Endodermal cell (in vitro differentiated cells): ENCODE measurements around the gene CD276. TPM values are rescaled to one million over a fixed set of nuclear protein-coding genes. Genes with fewer than 3 reads are reported as not detected.

Experiments
- DNase-seq: peaks from one replicate; pipeline ENCODE4 v3.0.0-alpha.2; 2017
- H3K27ac ChIP-seq: 2 replicates; pipeline ENCODE4 v1.5.1; 2013; ENCODE audit warnings: mild to moderate bottlenecking, low read depth, low read length, moderate library complexity
- H3K27me3 ChIP-seq: 2 replicates; pipeline ENCODE4 v1.6.1; 2013; ENCODE audit warnings: mild to moderate bottlenecking, low read length, moderate library complexity; ENCODE audit not compliant: insufficient read depth, control insufficient read depth, poor library complexity, severe bottlenecking
- H3K36me3 ChIP-seq: 2 replicates; pipeline ENCODE4 v1.7.0; 2013; ENCODE audit warnings: mild to moderate bottlenecking, low read length, moderate library complexity; ENCODE audit not compliant: control insufficient read depth, insufficient read depth
- H3K4me1 ChIP-seq: one replicate; pipeline ENCODE4 v1.7.0; 2013; ENCODE audit warnings: low read length; ENCODE audit not compliant: control insufficient read depth, insufficient read depth
- H3K4me3 ChIP-seq: 2 replicates; pipeline ENCODE4 v1.5.1; 2013; ENCODE audit warnings: mild to moderate bottlenecking, low read length, moderate library complexity
- H3K9ac ChIP-seq: 2 replicates; pipeline ENCODE4 v1.6.1; 2013; ENCODE audit warnings: mild to moderate bottlenecking, low read length, moderate library complexity; ENCODE audit not compliant: poor library complexity, severe bottlenecking; ENCODE audit errors: extremely low read depth
- H3K9me3 ChIP-seq: 2 replicates; pipeline ENCODE4 v1.6.1; 2013; ENCODE audit warnings: mild to moderate bottlenecking, low read length, moderate library complexity; ENCODE audit not compliant: control insufficient read depth
- H3K27ac Mint-ChIP-seq: 2 replicates; pipeline ENCODE4 v1.8.0; 2020; ENCODE audit warnings: mixed read lengths
- H3K27me3 Mint-ChIP-seq: 2 replicates; pipeline ENCODE4 v1.8.0; 2021; ENCODE audit warnings: mild to moderate bottlenecking, mixed read lengths; ENCODE audit not compliant: insufficient read depth
- H3K36me3 Mint-ChIP-seq: 2 replicates; pipeline ENCODE4 v1.8.0; 2020; ENCODE audit warnings: low read depth, mixed read lengths
- H3K4me1 Mint-ChIP-seq: 2 replicates; pipeline ENCODE4 v1.8.0; 2020; ENCODE audit warnings: mixed read lengths
- H3K4me3 Mint-ChIP-seq: 2 replicates; pipeline ENCODE4 v1.8.0; 2020; ENCODE audit warnings: mild to moderate bottlenecking, moderate library complexity, mixed read lengths
- H3K9me3 Mint-ChIP-seq: 2 replicates; pipeline ENCODE4 v1.8.0; 2020; ENCODE audit warnings: mild to moderate bottlenecking, mixed read lengths
- CTCF ChIP-seq: fragments of 200-600 bp; sonication (generic); conservative IDR thresholded peaks from 2 replicates; pipeline ENCODE4 v1.5.0; 2021; ENCODE audit warnings: antibody characterized with exemption, mild to moderate bottlenecking
- WGBS, 2 experiments: methylation state at CpG; one replicate each; pipeline versions ENCODE4 v1.1.5 to v1.1.7; 2013; ENCODE audit warnings: missing lambda C conversion rate in 2 of 2, mixed read lengths in 1 of 2; ENCODE audit not compliant: insufficient coverage in 1 of 2, insufficient read length in 1 of 2; 5-methylcytosine and 5-hydroxymethylcytosine counted together
- total RNA-seq, 2 donors: library from RNA; stranded (reverse); fragmentation: NEBNext Ultra II Directional in 1 of 2; extraction: Animal tissue kit (Norgen Biotek cat#: 25700) in 1 of 2; gene quantifications; 2 replicates in 1 of 2; 3 replicates in 1 of 2; pipeline ENCODE4 v1.2.1, GENCODE V29; 2021

The CD276 gene
- total RNA-seq, 2 donors from 2014 or later: 122 to 133 TPM

DNA sequence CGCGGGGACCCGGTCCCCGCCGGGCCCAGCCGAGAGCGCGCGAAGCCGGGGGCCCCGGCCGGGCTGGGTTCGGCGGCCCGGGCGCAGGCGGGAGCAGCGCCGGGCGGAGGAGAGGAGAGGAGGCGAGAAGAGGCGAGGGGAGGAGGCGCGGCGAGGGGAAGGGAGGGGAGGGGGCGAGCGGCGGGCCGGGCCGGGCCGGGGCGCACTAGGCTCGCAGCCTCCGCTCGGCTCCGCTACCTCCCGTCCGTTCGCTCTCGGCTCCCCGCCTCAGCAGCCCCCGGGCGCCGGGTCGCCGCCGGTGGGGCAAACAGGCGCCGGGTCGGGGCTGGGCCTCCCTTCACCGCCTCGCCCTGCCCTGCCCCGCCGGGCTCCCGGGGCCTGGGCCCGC, 68.6 kb downstream of the CD276 start:
- Histone ChIP-seq H3K27ac (no peak overlapping the region), H3K4me1 (peaks cover under 1% of the 10 kb centered on the region), H3K36me3 (no peaks in the 10 kb centered on the region), H3K9ac (no peak overlapping the region), H3K4me3 (peak overlapping the region; percentile 69), H3K9me3 (no peaks in the 10 kb centered on the region), H3K27me3 (peaks cover 85% of the 10 kb centered on the region)
- H3K36me3 Mint-ChIP-seq: no peaks in the 10 kb centered on the region
- peaks cover 17% of the 10 kb centered on the region for H3K4me1 Mint-ChIP-seq
- no peaks in the 10 kb centered on the region for H3K9me3 Mint-ChIP-seq
- H3K27me3 Mint-ChIP-seq: peaks cover 59% of the 10 kb centered on the region
- H3K4me3 Mint-ChIP-seq: no peak overlapping the region
- TF ChIP-seq CTCF: no peak
- DNase-seq: peak; percentile 78
- H3K27ac Mint-ChIP-seq: no peak overlapping the region
- WGBS, 2 experiments: 0% methylated on average over 52 of the region's 56 CpGs; no CpG with 5 or more reads in 1 of the 2 experiments

DNA sequence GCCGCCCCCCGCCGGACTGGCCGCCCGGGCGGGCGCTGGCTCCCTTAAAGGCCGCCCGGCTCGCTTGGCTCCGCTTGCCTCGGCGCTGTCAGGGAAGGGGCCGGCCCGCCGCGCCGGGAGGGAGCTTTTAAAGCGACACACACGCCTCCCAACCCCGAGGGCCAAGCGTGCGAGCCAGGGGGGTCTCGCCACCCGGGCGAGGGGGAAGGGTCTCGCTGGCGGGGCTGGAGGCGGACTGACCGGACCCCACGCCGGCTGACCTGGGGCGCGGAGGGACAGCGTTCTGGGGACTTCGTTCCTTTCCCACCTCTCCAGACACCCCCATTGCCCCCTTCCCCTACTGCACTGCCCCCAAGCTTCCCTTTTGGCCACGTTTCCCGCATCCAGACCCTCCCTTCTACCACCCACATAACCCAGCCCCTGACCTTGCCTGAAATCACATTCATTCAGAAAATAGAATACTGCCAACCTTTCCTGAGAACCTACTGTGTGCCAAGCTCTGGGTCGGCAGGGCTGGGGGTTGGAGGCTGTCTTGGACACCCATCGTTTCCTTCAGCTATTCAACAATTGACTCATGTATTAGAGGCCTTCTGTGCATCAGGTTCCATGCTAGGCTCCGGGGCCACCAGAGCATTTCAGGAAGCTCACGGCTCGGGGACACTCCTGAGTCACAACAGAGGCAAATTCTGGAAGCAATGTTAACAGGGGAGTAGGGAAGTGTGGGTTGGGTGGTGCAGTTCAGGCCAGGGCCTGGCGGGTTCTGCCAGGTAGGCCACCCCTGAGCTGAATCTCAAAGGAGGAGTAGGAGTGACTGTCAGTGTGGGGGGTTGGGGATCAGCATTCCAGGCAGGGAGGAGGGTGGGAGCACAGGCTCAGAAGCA, 69.3 kb downstream of the CD276 start, which contains the start of gene INSYN1:
INSYN1 (minus strand) TSS at position 102 of the 881 bp plus-strand sequence. CDS start 2,221 bp downstream, outside the sequence.
- peaks cover 85% of the 10 kb centered on the region for H3K27me3 ChIP-seq
- peak; percentile 69 for DNase-seq
- Mint-ChIP-seq H3K4me1 (peaks cover 15% of the 10 kb centered on the region), H3K9me3 (no peaks in the 10 kb centered on the region), H3K36me3 (no peaks in the 10 kb centered on the region), H3K27ac (no peak within 1 kb of the TSS), H3K4me3 (peak within 1 kb of the TSS; percentile 52), H3K27me3 (peaks cover 52% of the 10 kb centered on the region)
- no peaks in the 10 kb centered on the region for H3K4me1 ChIP-seq
- no peak within 1 kb of the TSS for H3K9ac ChIP-seq
- no peak within 1 kb of the TSS for H3K27ac ChIP-seq
- WGBS, 2 experiments: 12 to 24% methylated on average over 9 to 44 of the region's 44 CpGs
- no peaks in the 10 kb centered on the region for H3K36me3 ChIP-seq
- peak within 1 kb of the TSS; percentile 69 for H3K4me3 ChIP-seq
- no peak for TF ChIP-seq CTCF
- H3K9me3 ChIP-seq: no peaks in the 10 kb centered on the region

GRCh38 chr15:73754461-73754860, 70.3 kb downstream of the CD276 start:
- no peaks in the 10 kb centered on the region for H3K9me3 ChIP-seq
- H3K4me3 ChIP-seq: no peak overlapping the region
- WGBS, 2 experiments: 81 to 84% methylated on average over 7 to 8 of the region's 8 CpGs
- H3K4me1 Mint-ChIP-seq: peaks cover 15% of the 10 kb centered on the region
- DNase-seq: no peak
- H3K9ac ChIP-seq: no peak overlapping the region
- TF ChIP-seq CTCF: no peak
- H3K27me3 Mint-ChIP-seq: peaks cover 42% of the 10 kb centered on the region
- no peak overlapping the region for H3K4me3 Mint-ChIP-seq
- no peaks in the 10 kb centered on the region for H3K36me3 ChIP-seq
- H3K36me3 Mint-ChIP-seq: no peaks in the 10 kb centered on the region
- H3K27ac ChIP-seq: no peak overlapping the region
- no peaks in the 10 kb centered on the region for H3K4me1 ChIP-seq
- H3K9me3 Mint-ChIP-seq: no peaks in the 10 kb centered on the region
- H3K27me3 ChIP-seq: peaks cover 85% of the 10 kb centered on the region
- no peak overlapping the region for H3K27ac Mint-ChIP-seq
